A549 (cell line): ENCODE data around the gene TPI1. TPM values are rescaled to one million over a fixed set of nuclear protein-coding genes. Genes with fewer than 3 reads are reported as not detected.
"Not testable (repeated sequence)": the region's sequence is repeated elsewhere in the genome, so short reads cannot be mapped to it uniquely, and the experiment has no call there.

ENCODE experiments used
- ATAC-seq, 2 experiments: fragments of 200-7000 bp in 1 of 2; fragments of >200 bp in 1 of 2; cut with Nextera tagmentation in 1 of 2; cut with Tn5 transposase in 1 of 2; 3 replicates each; pipeline versions ENCODE4 v1.8.0 to v1.9.1; 2018 to 2020; ENCODE audit warnings: mild to moderate bottlenecking in 1 of 2, moderate library complexity in 1 of 2
- CTCF ChIA-PET: fragments of 300-600 bp; sonication (Branson Sonifier 250); formaldehyde crosslinking; extraction: SDS; loops from one replicate; lab custom pipeline; 2021; ENCODE audit warnings: antibody characterized with exemption, inconsistent platforms; lab: Yijun Ruan, JAX
- POLR2A ChIA-PET: fragments of 350-600 bp; formaldehyde crosslinking; extraction: SDS; loops from one replicate; lab custom pipeline; 2021; ENCODE audit warnings: antibody characterized with exemption, inconsistent platforms; lab: Yijun Ruan, JAX
- DNase-seq, 2 experiments: peaks; one replicate each; pipeline versions ENCODE4 v3.0.0 to v3.0.0-alpha.2; 2011 to 2016; ENCODE audit warnings: low read depth in 1 of 2, low spot score in 1 of 2
- FAIRE-seq: peaks from 2 replicates; lab custom pipeline; 2011; peaks lifted over from hg19 to GRCh38; lab: Jason Lieb, UNC
- H3K27ac ChIP-seq, 2 experiments: fragments of >200 bp; sonication (Bioruptor Twin); formaldehyde crosslinking; 3 replicates each; pipeline ENCODE4 v1.5.1; 2016 to 2017
- H3K4me1 ChIP-seq: fragments of >200 bp; sonication (Bioruptor Twin); formaldehyde crosslinking; 3 replicates; pipeline ENCODE4 v1.6.1; 2016
- H3K4me2 ChIP-seq: fragments of >200 bp; sonication (Bioruptor Twin); formaldehyde crosslinking; 3 replicates; pipeline ENCODE4 v1.6.1; 2016
- H3K4me3 ChIP-seq: fragments of >200 bp; sonication (Bioruptor Twin); formaldehyde crosslinking; 3 replicates; pipeline ENCODE4 v1.5.1; 2016
- H3K9me3 ChIP-seq: fragments of >200 bp; sonication (Bioruptor Twin); formaldehyde crosslinking; 3 replicates; pipeline ENCODE4 v1.6.1; 2016
- BHLHE40 ChIP-seq: IDR thresholded peaks from 2 replicates; pipeline ENCODE4 v1.6.1; 2012; ENCODE audit warnings: low read depth, low read length, inconsistent platforms
- CHD4 ChIP-seq: fragments of 200-600 bp; sonication (generic); IDR thresholded peaks from 2 replicates; pipeline ENCODE4 v1.6.1; 2016; ENCODE audit warnings: antibody characterized with exemption, mild to moderate bottlenecking, borderline replicate concordance
- GATA3 ChIP-seq: IDR thresholded peaks from 2 replicates; pipeline ENCODE4 v1.6.1; 2012; ENCODE audit warnings: borderline replicate concordance
- HDAC2 ChIP-seq: fragments of 200-600 bp; sonication (generic); IDR thresholded peaks from 2 replicates; pipeline ENCODE4 v1.6.1; 2016
- HEYL ChIP-seq: fragments of 250-450 bp; sonication (Bioruptor Pico); IDR thresholded peaks from 2 replicates; pipeline ENCODE4 v1.8.0; 2021; ENCODE audit warnings: mild to moderate bottlenecking, moderate library complexity
- HOXB5 ChIP-seq: fragments of 250-450 bp; sonication (Bioruptor Pico); IDR thresholded peaks from 2 replicates; pipeline ENCODE4 v1.5.0; 2020; ENCODE audit warnings: mild to moderate bottlenecking, moderate library complexity
- NR3C1 ChIP-seq: fragments of >200 bp; sonication (Bioruptor Twin); formaldehyde crosslinking; IDR thresholded peaks from 3 replicates; pipeline ENCODE4 v1.6.1; 2017
- PHF8 ChIP-seq: fragments of 200-600 bp; sonication (generic); IDR thresholded peaks from 2 replicates; pipeline ENCODE4 v1.6.1; 2016; ENCODE audit warnings: low read depth, mild to moderate bottlenecking, antibody characterized with exemption, moderate library complexity, borderline replicate concordance
- POLR2AphosphoS2 ChIP-seq: conservative IDR thresholded peaks from 2 replicates; pipeline ENCODE4 v1.6.1; 2012; ENCODE audit warnings: low read length, improper control_type of control experiment, inconsistent platforms
- RAD21 ChIP-seq, 2 experiments: fragments of >200 bp in 1 of 2; sonication (Bioruptor Twin) in 1 of 2; formaldehyde crosslinking in 1 of 2; IDR thresholded peaks in 1 of 2; conservative IDR thresholded peaks in 1 of 2; 2 replicates in 1 of 2; 3 replicates in 1 of 2; pipeline ENCODE4 v1.6.1; 2012 to 2018; ENCODE audit warnings: inconsistent platforms in 1 of 2
- RARB ChIP-seq: fragments of 250-450 bp; sonication (Bioruptor Pico); IDR thresholded peaks from 2 replicates; pipeline ENCODE4 v1.8.0; 2021; ENCODE audit warnings: mild to moderate bottlenecking, moderate library complexity
- RCOR1 ChIP-seq: fragments of 150-350 bp; IDR thresholded peaks from 2 replicates; pipeline ENCODE4 v1.6.1; 2014; ENCODE audit warnings: antibody characterized with exemption, low read length, low read depth
- RNF2 ChIP-seq: fragments of 200-600 bp; sonication (generic); IDR thresholded peaks from 2 replicates; pipeline ENCODE4 v1.6.1; 2016; ENCODE audit warnings: low read depth, mild to moderate bottlenecking, antibody characterized with exemption, moderate library complexity, borderline replicate concordance
- WGBS: methylation state at CpG from one replicate; pipeline ENCODE4 v1.1.6; 2017; ENCODE audit errors: missing lambda C conversion rate; 5-methylcytosine and 5-hydroxymethylcytosine counted together
- polyA plus RNA-seq, 4 experiments: library from polyadenylated mRNA; depleted of rRNA in 3 of 4; stranded (reverse); fragments of >200 nt; fragmentation: RNase III in 1 of 4; extraction: RNeasy Plus Mini Kit Qiagen cat#74134 plus additional on column Dnase treatment in 1 of 4; gene quantifications; 2 replicates in 3 of 4; 3 replicates in 1 of 4; pipeline ENCODE4 v1.2.3, GENCODE V29; 2011 to 2017
- TF ChIP-seq, protein P1 (sequence below): fragments of >200 bp; sonication (Bioruptor Twin); formaldehyde crosslinking; IDR thresholded peaks from 2 replicates; pipeline ENCODE4 v1.6.1; 2016
- TF ChIP-seq, protein P2 (sequence below): fragments of 250-450 bp; sonication (Bioruptor Pico); IDR thresholded peaks from 2 replicates; pipeline ENCODE4 v1.5.0; 2020; ENCODE audit warnings: low read depth, mild to moderate bottlenecking, moderate library complexity
- TF ChIP-seq, protein P3 (sequence below): fragments of 450-650 bp; IDR thresholded peaks from 2 replicates; pipeline ENCODE4 v1.6.1; 2014; ENCODE audit warnings: antibody characterized with exemption

Gene TPI1
- polyA plus RNA-seq, 2 of the 4 experiments (the other 2 are of a cell fraction): 1,293 to 1,913 TPM

DNA sequence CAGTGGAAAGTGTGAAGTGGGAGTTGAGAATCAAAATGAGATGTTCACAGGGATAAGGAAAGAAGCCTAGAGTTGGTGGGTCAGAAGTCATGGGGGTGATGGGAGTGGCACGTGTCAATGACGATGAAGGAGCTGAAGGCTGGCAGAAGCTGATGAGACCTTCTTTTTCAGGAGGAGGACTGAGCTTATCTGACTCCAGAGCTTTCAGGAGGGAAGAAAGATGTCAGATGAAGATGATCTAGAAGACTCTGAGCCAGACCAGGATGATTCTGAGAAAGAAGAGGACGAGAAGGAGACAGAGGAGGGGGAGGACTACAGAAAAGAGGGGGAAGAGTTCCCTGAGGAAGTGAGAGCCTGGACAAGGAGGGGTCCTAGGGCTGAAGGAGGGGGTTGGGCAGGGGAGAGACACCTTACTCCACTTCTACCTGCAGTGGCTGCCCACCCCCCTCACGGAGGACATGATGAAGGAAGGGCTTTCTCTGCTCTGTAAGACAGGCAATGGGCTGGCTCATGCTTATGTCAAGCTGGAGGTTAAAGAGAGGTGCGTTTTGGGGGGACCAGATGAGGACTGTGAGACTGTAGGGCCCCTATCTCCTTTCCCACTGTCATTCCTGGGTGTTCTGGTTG is 38.2 kb downstream of the TPI1 start:
- H3K27ac ChIP-seq: peak overlapping the region; percentile 82 to 91
- POLR2A ChIA-PET: interaction anchor here (0.7 to 1.5 kb wide), 6 partner anchors 9 to 216 kb away, joined by 3 to 6 read pairs (median 4); partner anchors contain the start of genes C12orf57, ENO2, RNU7-1 and SPSB2
- DNase-seq (no peak), ATAC-seq (no peak), FAIRE-seq (no peak)
- H3K4me2 ChIP-seq: peak overlapping the region; percentile 95
- H3K4me1 ChIP-seq: peaks cover 11% of the 10 kb centered on the region; the same call in 2 of the 3 replicates
- CTCF ChIA-PET: interaction anchor here (1.1 to 22.2 kb wide), 6 partner anchors 14 to 208 kb away, joined by 3 to 232 read pairs (median 36); partner anchors contain the start of genes SPSB2 and TPI1
- WGBS: 62% methylated on average over 5 of the region's 5 CpGs
- TF ChIP-seq RAD21 (conservative IDR thresholded peaks at IDR 0.05 in 1 of 2, IDR thresholded peaks at IDR 0.05 in 1 of 2) (no peak), GATA3 (no peak), HDAC2 (no peak), CHD4 (no peak), RCOR1 (no peak), POLR2AphosphoS2 (no peak), HOXB5 (no peak)
- TF ChIP-seq, protein P1, sequence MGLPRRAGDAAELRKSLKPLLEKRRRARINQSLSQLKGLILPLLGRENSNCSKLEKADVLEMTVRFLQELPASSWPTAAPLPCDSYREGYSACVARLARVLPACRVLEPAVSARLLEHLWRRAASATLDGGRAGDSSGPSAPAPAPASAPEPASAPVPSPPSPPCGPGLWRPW: no peak
- H3K9me3 ChIP-seq: no peaks in the 10 kb centered on the region
- peak overlapping the region; percentile 78 for H3K4me3 ChIP-seq

DNA sequence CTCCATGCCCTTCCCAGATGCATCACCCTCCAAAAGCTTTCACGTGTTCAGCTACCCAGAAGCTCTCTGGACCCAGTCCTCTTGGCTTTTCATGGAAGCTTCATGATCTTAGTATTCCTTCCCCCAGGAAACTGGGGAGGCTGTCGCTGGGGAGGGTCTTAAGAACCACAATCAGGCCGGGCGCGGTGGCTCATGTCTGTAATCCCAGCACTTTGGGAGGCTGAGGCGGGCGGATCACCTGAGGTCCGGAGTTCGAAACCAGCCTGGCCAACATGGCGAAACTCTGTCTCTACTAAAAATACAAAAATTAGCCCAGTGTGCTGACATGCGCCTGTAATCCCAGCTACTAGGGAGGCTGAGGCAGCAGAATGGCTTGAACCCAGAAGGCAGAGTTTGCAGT is 40.8 kb downstream of the TPI1 start:
- WGBS: 97% methylated on average over 11 of the region's 11 CpGs
- not testable (repeated sequence) for H3K4me2 ChIP-seq, DNase-seq, FAIRE-seq, H3K4me3 ChIP-seq, ATAC-seq, H3K9me3 ChIP-seq, H3K27ac ChIP-seq
- ChIA-PET POLR2A (interaction anchor here (0.5 to 1.4 kb wide), 2 partner anchors 27 to 36 kb away, joined by 4 to 6 read pairs; partner anchors contain the start of genes C12orf57 and RNU7-1), CTCF (interaction anchor here (1.2 to 22.2 kb wide), 4 partner anchors 9 to 37 kb away, joined by 4 to 232 read pairs (median 78); partner anchors contain the start of genes SPSB2 and TPI1)
- H3K4me1 ChIP-seq: peaks cover 11% of the 10 kb centered on the region; the same call in 2 of the 3 replicates

DNA sequence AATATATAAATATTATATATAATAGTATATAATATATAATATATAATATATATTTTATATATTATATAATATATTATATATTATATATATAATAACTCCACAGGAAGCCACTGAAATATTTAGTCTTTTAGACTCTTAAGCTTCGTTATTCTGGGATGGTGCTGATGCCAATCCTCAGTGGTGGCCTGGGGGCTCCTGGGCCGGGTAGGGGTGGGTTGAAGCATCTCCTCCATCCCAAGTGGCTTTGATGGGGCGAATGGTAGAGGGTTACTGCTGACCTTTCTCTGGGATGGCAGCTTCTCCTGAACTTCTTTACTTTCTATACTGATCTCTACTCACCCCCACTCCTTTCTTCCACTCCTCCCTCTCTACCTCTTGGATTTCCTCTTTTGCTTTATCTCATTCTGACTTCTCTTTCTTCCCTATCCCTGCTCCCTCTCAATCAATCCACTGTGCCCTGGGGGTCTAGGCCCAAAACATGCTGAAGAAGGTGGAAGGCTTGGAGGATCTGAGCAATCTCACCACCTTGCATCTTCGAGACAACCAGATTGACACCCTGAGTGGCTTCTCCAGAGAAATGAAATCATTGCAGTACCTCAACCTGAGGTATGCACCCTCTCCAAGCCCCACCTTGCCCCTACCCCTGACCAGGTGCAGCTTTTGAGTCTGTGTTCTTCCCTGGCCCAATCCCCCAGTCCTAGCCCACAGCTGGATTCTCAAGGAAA is 42.3 kb downstream of the TPI1 start:
- Histone ChIP-seq H3K4me2 (no peak overlapping the region), H3K4me3 (no peak overlapping the region), H3K9me3 (no peaks in the 10 kb centered on the region), H3K27ac (no peak overlapping the region), H3K4me1 (peaks cover 12% of the 10 kb centered on the region)
- ChIA-PET CTCF (interaction anchor here (0.6 to 22.2 kb wide), 6 partner anchors 10 to 198 kb away, joined by 3 to 232 read pairs (median 35); partner anchors contain the start of genes SPSB2 and TPI1), POLR2A (interaction anchor here (1.4 kb wide), 1 partner anchor 34 kb away, joined by 6 read pairs; the partner anchor contains the start of genes C12orf57 and RNU7-1)
- ATAC-seq: no peak
- DNase-seq: no peak
- TF ChIP-seq, protein P2, sequence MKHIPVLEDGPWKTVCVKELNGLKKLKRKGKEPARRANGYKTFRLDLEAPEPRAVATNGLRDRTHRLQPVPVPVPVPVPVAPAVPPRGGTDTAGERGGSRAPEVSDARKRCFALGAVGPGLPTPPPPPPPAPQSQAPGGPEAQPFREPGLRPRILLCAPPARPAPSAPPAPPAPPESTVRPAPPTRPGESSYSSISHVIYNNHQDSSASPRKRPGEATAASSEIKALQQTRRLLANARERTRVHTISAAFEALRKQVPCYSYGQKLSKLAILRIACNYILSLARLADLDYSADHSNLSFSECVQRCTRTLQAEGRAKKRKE: no peak
- TF ChIP-seq PHF8: no peak
- no peak for TF ChIP-seq RARB (CRISPR knock-in tag)
- no peak for TF ChIP-seq RNF2
- TF ChIP-seq, protein P3, sequence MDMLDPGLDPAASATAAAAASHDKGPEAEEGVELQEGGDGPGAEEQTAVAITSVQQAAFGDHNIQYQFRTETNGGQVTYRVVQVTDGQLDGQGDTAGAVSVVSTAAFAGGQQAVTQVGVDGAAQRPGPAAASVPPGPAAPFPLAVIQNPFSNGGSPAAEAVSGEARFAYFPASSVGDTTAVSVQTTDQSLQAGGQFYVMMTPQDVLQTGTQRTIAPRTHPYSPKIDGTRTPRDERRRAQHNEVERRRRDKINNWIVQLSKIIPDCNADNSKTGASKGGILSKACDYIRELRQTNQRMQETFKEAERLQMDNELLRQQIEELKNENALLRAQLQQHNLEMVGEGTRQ: no peak
- TF ChIP-seq NR3C1: no peak
- TF ChIP-seq HEYL (CRISPR knock-in tag): no peak
- TF ChIP-seq BHLHE40: no peak
- FAIRE-seq: no peak
- WGBS: 81% methylated on average over 4 of the region's 4 CpGs
